HepG2 (cell line): Measurements from ENCODE around the gene CA11. TPM values are rescaled to one million over a fixed set of nuclear protein-coding genes. Genes with fewer than 3 reads are reported as not detected.

ENCODE experiments used
- GATAD2A ChIP-seq: IDR thresholded peaks from 2 replicates; pipeline ENCODE4 v1.6.1; 2016
- HDAC1 ChIP-seq: sonication (generic); formaldehyde crosslinking; IDR thresholded peaks from 2 replicates; pipeline ENCODE4 v1.5.1; 2020; ENCODE audit warnings: mild to moderate bottlenecking, missing genetic modification reagents
- HNRNPK ChIP-seq: fragments of 200-400 bp; formaldehyde crosslinking; IDR thresholded peaks from 2 replicates; pipeline ENCODE4 v1.6.1; 2018; ENCODE audit warnings: low read length, low read depth, moderate library complexity, mild to moderate bottlenecking; ENCODE audit not compliant: poor library complexity, severe bottlenecking
- KDM6A ChIP-seq: IDR thresholded peaks from 2 replicates; pipeline ENCODE4 v1.6.1; 2016; ENCODE audit warnings: low read depth
- KLF11 ChIP-seq: IDR thresholded peaks from 2 replicates; pipeline ENCODE4 v1.6.1; 2016; ENCODE audit warnings: missing compliant biosample characterization
- MAFK ChIP-seq, 2 experiments: IDR thresholded peaks in 1 of 2; conservative IDR thresholded peaks in 1 of 2; 2 replicates each; pipeline ENCODE4 v1.6.1; 2011; ENCODE audit warnings: improper control_type of control experiment in 2 of 2, low read length in 2 of 2
- MYNN ChIP-seq: sonication (generic); formaldehyde crosslinking; IDR thresholded peaks from 2 replicates; pipeline ENCODE4 v1.4.0; 2020; ENCODE audit warnings: mild to moderate bottlenecking, low read depth, missing genetic modification reagents
- NFATC3 ChIP-seq: sonication (generic); formaldehyde crosslinking; IDR thresholded peaks from 2 replicates; pipeline ENCODE4 v1.5.1; 2020; ENCODE audit warnings: mild to moderate bottlenecking, missing genetic modification reagents
- YY1 ChIP-seq: IDR thresholded peaks from 2 replicates; pipeline ENCODE4 v1.6.1; 2011; ENCODE audit warnings: low read length, low read depth, moderate library complexity, mild to moderate bottlenecking; ENCODE audit not compliant: insufficient read depth, insufficient replicate concordance
- ZNF101 ChIP-seq: sonication (generic); formaldehyde crosslinking; IDR thresholded peaks from 2 replicates; pipeline ENCODE4 v1.4.0; 2020; ENCODE audit warnings: mild to moderate bottlenecking, low read depth, missing genetic modification reagents, borderline replicate concordance
- ZNF34 ChIP-seq: sonication (generic); formaldehyde crosslinking; IDR thresholded peaks from 2 replicates; pipeline ENCODE4 v1.4.0; 2020; ENCODE audit warnings: mild to moderate bottlenecking, missing genetic modification reagents, borderline replicate concordance
- ZNF678 ChIP-seq: sonication (generic); formaldehyde crosslinking; IDR thresholded peaks from 2 replicates; pipeline ENCODE4 v1.4.0; 2020; ENCODE audit warnings: mild to moderate bottlenecking, missing genetic modification reagents
- ZNF724P ChIP-seq: sonication (generic); formaldehyde crosslinking; IDR thresholded peaks from 2 replicates; pipeline ENCODE4 v1.8.0; 2022; ENCODE audit warnings: missing genetic modification reagents, borderline replicate concordance
- ZNF816 ChIP-seq: sonication (generic); formaldehyde crosslinking; IDR thresholded peaks from 2 replicates; pipeline ENCODE4 v1.8.0; 2022; ENCODE audit warnings: missing genetic modification reagents, mild to moderate bottlenecking, borderline replicate concordance
- polyA plus RNA-seq, 8 experiments: library from polyadenylated mRNA; depleted of rRNA in 3 of 8; stranded (reverse) in 7 of 8; unstranded in 1 of 8; fragments of >200 nt; fragmentation: Illumina TruSeq in 4 of 8; extraction: Trizol in 4 of 8; gene quantifications; 2 replicates each; pipeline versions ENCODE4 v1.2.1 to v1.2.3, GENCODE V29; 2011 to 2016; ENCODE audit warnings: low read depth in 4 of 8, missing spikeins in 1 of 8, mixed read lengths in 1 of 8; ENCODE audit not compliant: insufficient read depth in 1 of 8
- total RNA-seq, 5 experiments: library from RNA; depleted of rRNA; stranded (reverse); fragments of >200 nt; fragmentation: Illumina TruSeq; extraction: Trizol; gene quantifications; 2 replicates each; pipeline ENCODE4 v1.2.3, GENCODE V29; 2016; ENCODE audit warnings: low read depth in 1 of 5
- TF ChIP-seq, protein P1 (sequence below): sonication (generic); formaldehyde crosslinking; IDR thresholded peaks from 2 replicates; pipeline ENCODE4 v1.9.0; 2022; ENCODE audit warnings: missing genetic modification reagents, mild to moderate bottlenecking, borderline replicate concordance
- TF ChIP-seq, protein P2 (sequence below): sonication (generic); formaldehyde crosslinking; IDR thresholded peaks from 2 replicates; pipeline ENCODE4 v1.4.0; 2020; ENCODE audit warnings: missing genetic modification reagents, borderline replicate concordance
- TF ChIP-seq, protein P3 (sequence below): sonication (generic); formaldehyde crosslinking; IDR thresholded peaks from 2 replicates; pipeline ENCODE4 v1.4.0; 2020; ENCODE audit warnings: missing genetic modification reagents, borderline replicate concordance
- TF ChIP-seq, protein P4 (sequence below): sonication (generic); formaldehyde crosslinking; conservative IDR thresholded peaks from 2 replicates; pipeline ENCODE4 v1.8.0; 2022; ENCODE audit warnings: missing genetic modification reagents

CA11 gene
- total and polyA plus RNA-seq, 2 of the 13 experiments (the other 11 are each of a cell fraction or from before 2014, with no cell fraction given) = 0.41 to 0.58 TPM

DNA sequence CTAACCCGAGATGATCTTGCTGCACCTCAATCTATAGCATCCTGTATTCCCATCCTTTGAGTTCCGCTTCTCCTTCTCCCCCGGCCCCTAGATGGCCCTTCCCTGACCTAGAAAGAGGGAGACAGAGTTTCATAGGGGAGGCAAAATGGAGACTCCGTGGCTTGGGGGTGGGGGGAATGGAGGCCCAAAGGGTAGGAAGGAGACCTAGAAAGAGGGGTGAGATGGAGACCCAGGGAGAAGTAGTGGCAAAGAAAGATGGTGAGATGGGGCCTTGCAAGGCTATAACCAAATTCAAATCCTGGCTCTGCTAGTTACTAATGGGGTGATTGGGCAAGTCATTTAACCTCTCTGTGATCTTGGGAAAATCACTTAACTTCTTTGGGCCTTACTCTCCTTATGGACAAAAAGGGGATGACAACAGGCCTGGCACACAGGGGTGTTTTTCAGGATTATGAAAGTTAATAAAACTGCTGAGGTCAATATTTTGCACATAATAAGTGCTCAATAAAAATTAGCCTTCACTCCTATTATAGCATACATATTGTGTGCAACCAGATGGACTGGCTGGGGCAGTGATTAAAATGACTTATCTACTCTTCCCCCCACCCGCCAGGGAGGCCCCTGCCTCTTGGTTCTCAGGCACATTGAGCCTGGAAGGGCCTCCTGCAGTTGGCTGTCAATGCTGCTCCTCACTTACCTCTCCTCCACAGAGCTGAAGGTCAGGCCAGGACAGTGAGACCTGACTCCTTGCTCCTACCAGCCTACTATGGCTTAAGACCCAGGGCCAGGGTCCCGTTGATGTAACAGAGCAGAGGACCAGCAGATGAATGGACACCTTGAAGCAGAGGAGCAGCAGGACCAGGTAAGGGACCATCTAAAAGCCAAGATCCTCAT is 26.0 kb downstream of the CA11 start (continued):
- TF ChIP-seq, protein P1, sequence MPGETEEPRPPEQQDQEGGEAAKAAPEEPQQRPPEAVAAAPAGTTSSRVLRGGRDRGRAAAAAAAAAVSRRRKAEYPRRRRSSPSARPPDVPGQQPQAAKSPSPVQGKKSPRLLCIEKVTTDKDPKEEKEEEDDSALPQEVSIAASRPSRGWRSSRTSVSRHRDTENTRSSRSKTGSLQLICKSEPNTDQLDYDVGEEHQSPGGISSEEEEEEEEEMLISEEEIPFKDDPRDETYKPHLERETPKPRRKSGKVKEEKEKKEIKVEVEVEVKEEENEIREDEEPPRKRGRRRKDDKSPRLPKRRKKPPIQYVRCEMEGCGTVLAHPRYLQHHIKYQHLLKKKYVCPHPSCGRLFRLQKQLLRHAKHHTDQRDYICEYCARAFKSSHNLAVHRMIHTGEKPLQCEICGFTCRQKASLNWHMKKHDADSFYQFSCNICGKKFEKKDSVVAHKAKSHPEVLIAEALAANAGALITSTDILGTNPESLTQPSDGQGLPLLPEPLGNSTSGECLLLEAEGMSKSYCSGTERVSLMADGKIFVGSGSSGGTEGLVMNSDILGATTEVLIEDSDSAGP (CRISPR knock-in tag) = no peak
- TF ChIP-seq MYNN = no peak
- TF ChIP-seq NFATC3 (CRISPR knock-in tag) = no peak
- TF ChIP-seq ZNF816 (CRISPR knock-in tag) = no peak
- no peak for TF ChIP-seq ZNF34 (CRISPR knock-in tag)
- TF ChIP-seq, protein P2, sequence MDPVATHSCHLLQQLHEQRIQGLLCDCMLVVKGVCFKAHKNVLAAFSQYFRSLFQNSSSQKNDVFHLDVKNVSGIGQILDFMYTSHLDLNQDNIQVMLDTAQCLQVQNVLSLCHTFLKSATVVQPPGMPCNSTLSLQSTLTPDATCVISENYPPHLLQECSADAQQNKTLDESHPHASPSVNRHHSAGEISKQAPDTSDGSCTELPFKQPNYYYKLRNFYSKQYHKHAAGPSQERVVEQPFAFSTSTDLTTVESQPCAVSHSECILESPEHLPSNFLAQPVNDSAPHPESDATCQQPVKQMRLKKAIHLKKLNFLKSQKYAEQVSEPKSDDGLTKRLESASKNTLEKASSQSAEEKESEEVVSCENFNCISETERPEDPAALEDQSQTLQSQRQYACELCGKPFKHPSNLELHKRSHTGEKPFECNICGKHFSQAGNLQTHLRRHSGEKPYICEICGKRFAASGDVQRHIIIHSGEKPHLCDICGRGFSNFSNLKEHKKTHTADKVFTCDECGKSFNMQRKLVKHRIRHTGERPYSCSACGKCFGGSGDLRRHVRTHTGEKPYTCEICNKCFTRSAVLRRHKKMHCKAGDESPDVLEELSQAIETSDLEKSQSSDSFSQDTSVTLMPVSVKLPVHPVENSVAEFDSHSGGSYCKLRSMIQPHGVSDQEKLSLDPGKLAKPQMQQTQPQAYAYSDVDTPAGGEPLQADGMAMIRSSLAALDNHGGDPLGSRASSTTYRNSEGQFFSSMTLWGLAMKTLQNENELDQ (CRISPR knock-in tag) = no peak
- peak; percentile 26; the same call in 1 of the 2 replicates for TF ChIP-seq KDM6A (CRISPR knock-in tag)
- no peak for TF ChIP-seq ZNF724P (CRISPR knock-in tag)
- no peak for TF ChIP-seq HDAC1 (CRISPR knock-in tag)
- TF ChIP-seq, protein P3, sequence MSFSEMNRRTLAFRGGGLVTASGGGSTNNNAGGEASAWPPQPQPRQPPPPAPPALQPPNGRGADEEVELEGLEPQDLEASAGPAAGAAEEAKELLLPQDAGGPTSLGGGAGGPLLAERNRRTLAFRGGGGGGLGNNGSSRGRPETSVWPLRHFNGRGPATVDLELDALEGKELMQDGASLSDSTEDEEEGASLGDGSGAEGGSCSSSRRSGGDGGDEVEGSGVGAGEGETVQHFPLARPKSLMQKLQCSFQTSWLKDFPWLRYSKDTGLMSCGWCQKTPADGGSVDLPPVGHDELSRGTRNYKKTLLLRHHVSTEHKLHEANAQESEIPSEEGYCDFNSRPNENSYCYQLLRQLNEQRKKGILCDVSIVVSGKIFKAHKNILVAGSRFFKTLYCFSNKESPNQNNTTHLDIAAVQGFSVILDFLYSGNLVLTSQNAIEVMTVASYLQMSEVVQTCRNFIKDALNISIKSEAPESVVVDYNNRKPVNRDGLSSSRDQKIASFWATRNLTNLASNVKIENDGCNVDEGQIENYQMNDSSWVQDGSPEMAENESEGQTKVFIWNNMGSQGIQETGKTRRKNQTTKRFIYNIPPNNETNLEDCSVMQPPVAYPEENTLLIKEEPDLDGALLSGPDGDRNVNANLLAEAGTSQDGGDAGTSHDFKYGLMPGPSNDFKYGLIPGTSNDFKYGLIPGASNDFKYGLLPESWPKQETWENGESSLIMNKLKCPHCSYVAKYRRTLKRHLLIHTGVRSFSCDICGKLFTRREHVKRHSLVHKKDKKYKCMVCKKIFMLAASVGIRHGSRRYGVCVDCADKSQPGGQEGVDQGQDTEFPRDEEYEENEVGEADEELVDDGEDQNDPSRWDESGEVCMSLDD (CRISPR knock-in tag) = no peak
- TF ChIP-seq KLF11 (CRISPR knock-in tag) = no peak
- TF ChIP-seq MAFK (conservative IDR thresholded peaks at IDR 0.05 in 1 of 2, IDR thresholded peaks at IDR 0.05 in 1 of 2; ENCODE audit: low read length in 2 of 2) = 0 out of 4 replicates have a peak, but pooled peaks of 1 of the 2 experiments have one; percentile 17
- TF ChIP-seq, protein P4, sequence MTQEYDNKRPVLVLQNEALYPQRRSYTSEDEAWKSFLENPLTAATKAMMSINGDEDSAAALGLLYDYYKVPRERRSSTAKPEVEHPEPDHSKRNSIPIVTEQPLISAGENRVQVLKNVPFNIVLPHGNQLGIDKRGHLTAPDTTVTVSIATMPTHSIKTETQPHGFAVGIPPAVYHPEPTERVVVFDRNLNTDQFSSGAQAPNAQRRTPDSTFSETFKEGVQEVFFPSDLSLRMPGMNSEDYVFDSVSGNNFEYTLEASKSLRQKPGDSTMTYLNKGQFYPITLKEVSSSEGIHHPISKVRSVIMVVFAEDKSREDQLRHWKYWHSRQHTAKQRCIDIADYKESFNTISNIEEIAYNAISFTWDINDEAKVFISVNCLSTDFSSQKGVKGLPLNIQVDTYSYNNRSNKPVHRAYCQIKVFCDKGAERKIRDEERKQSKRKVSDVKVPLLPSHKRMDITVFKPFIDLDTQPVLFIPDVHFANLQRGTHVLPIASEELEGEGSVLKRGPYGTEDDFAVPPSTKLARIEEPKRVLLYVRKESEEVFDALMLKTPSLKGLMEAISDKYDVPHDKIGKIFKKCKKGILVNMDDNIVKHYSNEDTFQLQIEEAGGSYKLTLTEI (CRISPR knock-in tag) = no peak
- TF ChIP-seq ZNF678 (CRISPR knock-in tag) = no peak
- TF ChIP-seq GATAD2A (CRISPR knock-in tag) = no peak
- peak; percentile 14; the same call in 1 of the 2 replicates for TF ChIP-seq ZNF101 (CRISPR knock-in tag)
- TF ChIP-seq YY1 = no peak
- no peak for TF ChIP-seq HNRNPK
